Measurements from ENCODE around the gene SP140.

DNA sequence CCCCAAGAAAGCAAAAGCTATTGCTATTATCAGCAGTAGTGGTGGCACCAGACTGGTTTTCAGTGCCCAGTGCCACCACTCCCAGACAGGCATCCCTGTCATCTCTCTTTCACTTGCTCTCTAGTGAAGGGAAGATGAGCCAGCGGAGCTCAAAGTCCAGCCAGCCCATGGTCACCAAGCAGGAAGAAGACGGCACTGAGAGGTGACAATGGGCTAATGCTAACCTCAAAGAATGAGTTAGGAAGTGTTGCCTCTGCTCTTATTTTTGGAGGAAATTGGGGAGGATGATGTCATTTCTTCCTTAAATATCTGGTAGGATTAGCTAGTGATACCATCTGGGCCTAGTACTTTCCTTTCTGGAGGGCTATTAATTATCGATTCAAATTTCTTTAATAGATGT lies 1.7 kb downstream of the SP140 start:
- TF ChIP-seq ZNF384 (IDR thresholded peaks at IDR 0.05) (no peak), FOXA1 (IDR thresholded peaks at IDR 0.05) (no peak), TARDBP (IDR thresholded peaks at IDR 0.05) (no peak), SP1 (IDR thresholded peaks at IDR 0.05) (no peak), FOXK2 (IDR thresholded peaks at IDR 0.05) (no peak), ELF4 (IDR thresholded peaks at IDR 0.05) (no peak), NFRKB (IDR thresholded peaks at IDR 0.05) (no peak)
